Retinal pigment epithelial cell (primary cell): ENCODE results near the gene PIGS.

ENCODE experiments used
- DNase-seq: peaks from one replicate; pipeline ENCODE4 v3.0.0-alpha.2; 2010; ENCODE audit warnings: low read depth
- H3K4me3 ChIP-seq: 2 replicates; pipeline ENCODE4 v1.5.1; 2011; ENCODE audit warnings: mild to moderate bottlenecking, low read length, control low read depth, moderate library complexity
- TF ChIP-seq, protein P1 (sequence below): conservative IDR thresholded peaks from 2 replicates; pipeline ENCODE4 v1.5.1; 2011; ENCODE audit warnings: low read depth, low read length, control low read depth, inconsistent platforms

PIGS gene

DNA sequence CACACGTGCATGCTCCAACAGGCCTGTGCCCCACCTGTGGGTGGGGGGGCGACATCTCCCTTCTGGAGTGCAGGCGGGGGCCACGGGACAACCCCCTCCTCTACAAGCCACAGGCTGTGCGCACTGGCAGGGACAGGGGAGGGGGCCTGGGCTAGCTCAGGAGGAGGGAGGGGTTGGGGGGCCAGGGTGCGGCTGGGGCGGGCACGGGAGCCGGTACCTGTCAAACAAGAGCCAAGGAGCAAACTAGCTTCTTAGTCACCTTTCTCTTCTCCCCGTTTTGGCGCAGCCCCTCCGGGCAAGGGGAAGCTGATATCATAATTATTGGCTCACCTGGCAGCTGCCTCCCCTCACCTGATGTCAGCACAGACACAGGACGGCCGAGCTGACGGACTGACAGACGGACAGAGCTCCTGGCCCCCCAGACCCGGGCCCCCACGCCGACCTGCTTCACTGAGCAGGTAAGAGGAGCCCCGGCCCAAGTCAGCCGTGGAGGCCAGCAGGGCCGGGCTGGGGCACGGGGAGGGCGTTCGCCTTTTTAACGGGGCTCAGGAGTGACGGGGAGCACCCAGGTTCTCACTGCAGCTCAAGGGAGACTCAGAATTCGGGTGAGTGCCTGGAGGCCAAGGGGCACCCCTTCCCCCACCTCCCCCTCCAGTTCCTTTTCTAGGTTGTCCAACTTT lies 65.2 kb downstream of the PIGS start, which contains the start of gene FOXN1:
FOXN1 (plus strand) TSS at position 363 of the 680 bp plus-strand sequence. CDS start 17,622 bp downstream, outside the sequence.
- H3K4me3 ChIP-seq = no peak within 1 kb of the TSS
- TF ChIP-seq, protein P1, sequence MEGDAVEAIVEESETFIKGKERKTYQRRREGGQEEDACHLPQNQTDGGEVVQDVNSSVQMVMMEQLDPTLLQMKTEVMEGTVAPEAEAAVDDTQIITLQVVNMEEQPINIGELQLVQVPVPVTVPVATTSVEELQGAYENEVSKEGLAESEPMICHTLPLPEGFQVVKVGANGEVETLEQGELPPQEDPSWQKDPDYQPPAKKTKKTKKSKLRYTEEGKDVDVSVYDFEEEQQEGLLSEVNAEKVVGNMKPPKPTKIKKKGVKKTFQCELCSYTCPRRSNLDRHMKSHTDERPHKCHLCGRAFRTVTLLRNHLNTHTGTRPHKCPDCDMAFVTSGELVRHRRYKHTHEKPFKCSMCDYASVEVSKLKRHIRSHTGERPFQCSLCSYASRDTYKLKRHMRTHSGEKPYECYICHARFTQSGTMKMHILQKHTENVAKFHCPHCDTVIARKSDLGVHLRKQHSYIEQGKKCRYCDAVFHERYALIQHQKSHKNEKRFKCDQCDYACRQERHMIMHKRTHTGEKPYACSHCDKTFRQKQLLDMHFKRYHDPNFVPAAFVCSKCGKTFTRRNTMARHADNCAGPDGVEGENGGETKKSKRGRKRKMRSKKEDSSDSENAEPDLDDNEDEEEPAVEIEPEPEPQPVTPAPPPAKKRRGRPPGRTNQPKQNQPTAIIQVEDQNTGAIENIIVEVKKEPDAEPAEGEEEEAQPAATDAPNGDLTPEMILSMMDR = no peak
- DNase-seq = no peak

DNA sequence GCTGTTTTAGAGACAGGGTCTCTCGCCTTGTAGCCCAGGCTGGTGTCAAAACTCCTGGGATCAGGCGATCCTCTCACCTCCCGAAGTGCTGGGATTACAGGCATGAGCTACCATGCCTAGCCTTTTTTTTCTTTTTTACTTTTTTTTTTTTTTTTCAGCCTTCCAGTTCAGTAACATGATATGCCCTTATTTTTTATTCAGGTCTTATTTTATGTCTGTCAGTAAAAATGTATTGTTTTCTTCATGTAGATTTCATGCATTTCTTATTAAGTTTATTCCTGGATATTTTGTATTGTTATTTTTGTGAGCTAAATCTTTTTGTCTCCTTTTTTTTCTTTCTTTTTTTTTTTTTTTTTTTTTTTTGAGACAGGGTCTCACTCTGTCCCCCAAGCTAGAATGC lies 67.9 kb downstream of the PIGS start:
- H3K4me3 ChIP-seq = no peak overlapping the region
- TF ChIP-seq, protein P1 = no peak
- no peak for DNase-seq
